OCI-LY7 (cell line): ENCODE measurements around the gene FBXW8.

Experiments used
- EZH2phosphoT487 ChIP-seq: fragments of 200-600 bp; sonication (generic); IDR thresholded peaks from 2 replicates; pipeline ENCODE4 v1.6.1; 2018; ENCODE audit warnings: low read depth, borderline replicate concordance, mild to moderate bottlenecking, mixed run types, antibody characterized with exemption, low read length, moderate library complexity, mixed read lengths
- TF ChIP-seq, protein P1 (sequence below): fragments of 200-600 bp; sonication (generic); conservative IDR thresholded peaks from 2 replicates; pipeline ENCODE4 v1.5.1; 2014; ENCODE audit warnings: mild to moderate bottlenecking, antibody characterized with exemption, low read length, moderate library complexity, mixed read lengths

DNA sequence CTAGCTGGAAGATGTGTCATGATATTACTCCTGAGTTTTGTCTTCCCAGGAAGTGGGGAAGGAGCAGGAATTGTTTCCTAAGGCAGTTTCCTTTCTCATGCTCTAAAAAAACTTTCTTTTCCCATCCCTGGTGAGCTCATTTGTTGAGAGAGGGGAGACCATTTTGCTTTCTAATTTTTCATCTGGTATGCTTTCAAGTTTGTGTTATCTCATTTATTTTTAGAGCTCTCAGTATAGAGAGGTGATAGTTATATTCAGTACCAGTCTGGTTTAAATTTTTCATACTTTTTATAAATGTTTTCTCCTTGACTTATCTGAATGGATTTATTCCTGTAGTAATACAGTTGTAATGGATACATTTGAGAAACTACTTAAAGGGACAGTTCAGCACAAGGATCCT lies 79.6 kb downstream of the FBXW8 start:
- TF ChIP-seq EZH2phosphoT487, result no peak
- TF ChIP-seq, protein P1, sequence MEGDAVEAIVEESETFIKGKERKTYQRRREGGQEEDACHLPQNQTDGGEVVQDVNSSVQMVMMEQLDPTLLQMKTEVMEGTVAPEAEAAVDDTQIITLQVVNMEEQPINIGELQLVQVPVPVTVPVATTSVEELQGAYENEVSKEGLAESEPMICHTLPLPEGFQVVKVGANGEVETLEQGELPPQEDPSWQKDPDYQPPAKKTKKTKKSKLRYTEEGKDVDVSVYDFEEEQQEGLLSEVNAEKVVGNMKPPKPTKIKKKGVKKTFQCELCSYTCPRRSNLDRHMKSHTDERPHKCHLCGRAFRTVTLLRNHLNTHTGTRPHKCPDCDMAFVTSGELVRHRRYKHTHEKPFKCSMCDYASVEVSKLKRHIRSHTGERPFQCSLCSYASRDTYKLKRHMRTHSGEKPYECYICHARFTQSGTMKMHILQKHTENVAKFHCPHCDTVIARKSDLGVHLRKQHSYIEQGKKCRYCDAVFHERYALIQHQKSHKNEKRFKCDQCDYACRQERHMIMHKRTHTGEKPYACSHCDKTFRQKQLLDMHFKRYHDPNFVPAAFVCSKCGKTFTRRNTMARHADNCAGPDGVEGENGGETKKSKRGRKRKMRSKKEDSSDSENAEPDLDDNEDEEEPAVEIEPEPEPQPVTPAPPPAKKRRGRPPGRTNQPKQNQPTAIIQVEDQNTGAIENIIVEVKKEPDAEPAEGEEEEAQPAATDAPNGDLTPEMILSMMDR, result no peak
